ENCODE data around the gene VWA3B. TPM values are rescaled to one million over a fixed set of nuclear protein-coding genes. Genes with fewer than 3 reads are reported as not detected.
"Not testable (repeated sequence)": the region's sequence is repeated elsewhere in the genome, so short reads cannot be mapped to it uniquely, and the experiment has no call there.

Gene VWA3B
- total RNA-seq, 1 donor from 2014 or later, result 4.1 TPM

GRCh38 chr2:98258906-98259305 lies 171.9 kb downstream of the VWA3B start:
- no peaks in the 10 kb centered on the region for H3K36me3 Mint-ChIP-seq

GRCh38 chr2:98263362-98263761 lies 176.4 kb downstream of the VWA3B start:
- DNase-seq (ENCODE audit: extremely low spot score, unreplicated experiment), result no peak
- Mint-ChIP-seq H3K4me1 (ENCODE audit: unreplicated experiment) (no peaks in the 10 kb centered on the region), H3K36me3 (no peaks in the 10 kb centered on the region), H3K27ac (no peak overlapping the region), H3K27me3 (no peaks in the 10 kb centered on the region), H3K9me3 (peaks cover 6% of the 10 kb centered on the region), H3K4me3 (no peak overlapping the region)
- TF ChIP-seq CTCF (conservative IDR thresholded peaks at IDR 0.05), result no peak

More at GRCh38 chr2:98258906-98259305, 171.9 kb downstream of the VWA3B start:
- no peaks in the 10 kb centered on the region for H3K4me1 Mint-ChIP-seq (ENCODE audit: unreplicated experiment)
- DNase-seq (ENCODE audit: extremely low spot score, unreplicated experiment), result no peak
- H3K4me3 Mint-ChIP-seq, result no peak overlapping the region
- no peak overlapping the region for H3K27ac Mint-ChIP-seq
- peaks cover 6% of the 10 kb centered on the region for H3K9me3 Mint-ChIP-seq
- no peaks in the 10 kb centered on the region for H3K27me3 Mint-ChIP-seq
- no peak for TF ChIP-seq CTCF (conservative IDR thresholded peaks at IDR 0.05)

- not testable (repeated sequence) for H3K4me3 Mint-ChIP-seq, H3K9me3 Mint-ChIP-seq, H3K27me3 Mint-ChIP-seq
These were observed 181.3 kb downstream of the VWA3B start for GRCh38 chr2:98268225-98268624.

GRCh38 chr2:98269274-98269673 lies 182.3 kb downstream of the VWA3B start:
- DNase-seq (ENCODE audit: extremely low spot score, unreplicated experiment), result no peak
- H3K4me3 Mint-ChIP-seq, result no peak overlapping the region
- H3K27me3 Mint-ChIP-seq, result no peaks in the 10 kb centered on the region
- no peaks in the 10 kb centered on the region for H3K4me1 Mint-ChIP-seq (ENCODE audit: unreplicated experiment)
- TF ChIP-seq CTCF (conservative IDR thresholded peaks at IDR 0.05), result peak; percentile 79
- H3K9me3 Mint-ChIP-seq, result no peaks in the 10 kb centered on the region
- H3K27ac Mint-ChIP-seq, result no peak overlapping the region
- no peaks in the 10 kb centered on the region for H3K36me3 Mint-ChIP-seq

More at GRCh38 chr2:98268225-98268624, 181.3 kb downstream of the VWA3B start:
- DNase-seq (ENCODE audit: extremely low spot score, unreplicated experiment); H3K27ac Mint-ChIP-seq; H3K4me1 Mint-ChIP-seq (ENCODE audit: unreplicated experiment); H3K36me3 Mint-ChIP-seq: not testable (repeated sequence)

GRCh38 chr2:98269830-98270229 lies 182.9 kb downstream of the VWA3B start:
- Mint-ChIP-seq H3K27ac (no peak overlapping the region), H3K36me3 (no peaks in the 10 kb centered on the region), H3K27me3 (no peaks in the 10 kb centered on the region), H3K4me1 (ENCODE audit: unreplicated experiment) (no peaks in the 10 kb centered on the region), H3K4me3 (no peak overlapping the region), H3K9me3 (no peaks in the 10 kb centered on the region)
- no peak for TF ChIP-seq CTCF (conservative IDR thresholded peaks at IDR 0.05)
- no peak for DNase-seq (ENCODE audit: extremely low spot score, unreplicated experiment)

GRCh38 chr2:98277162-98277859 lies 190.3 kb downstream of the VWA3B start:
- peaks cover 36% of the 10 kb centered on the region for H3K4me1 Mint-ChIP-seq (ENCODE audit: unreplicated experiment)
- H3K4me3 Mint-ChIP-seq, result no peak overlapping the region
- no peak overlapping the region for H3K27ac Mint-ChIP-seq
- H3K9me3 Mint-ChIP-seq, result no peaks in the 10 kb centered on the region
- H3K36me3 Mint-ChIP-seq, result no peaks in the 10 kb centered on the region
- no peak for TF ChIP-seq CTCF (conservative IDR thresholded peaks at IDR 0.05)
- DNase-seq (ENCODE audit: extremely low spot score, unreplicated experiment), result no peak
- H3K27me3 Mint-ChIP-seq, result peaks cover 11% of the 10 kb centered on the region

Data from type B pancreatic cell (in vitro differentiated cells).